Erythroblast (primary cell): ENCODE data around the gene CPHXL.

Experiments used
- DNase-seq, 2 experiments: peaks; one replicate each; lab custom pipeline; 2025; lab: John Stamatoyannopoulos, UW
- GATA1 ChIP-seq: IDR thresholded peaks from 2 replicates; pipeline ENCODE4 v1.6.1; 2011; ENCODE audit warnings: low read depth, mild to moderate bottlenecking, control low read depth, low read length, moderate library complexity
- POLR2A ChIP-seq: IDR thresholded peaks from 2 replicates; pipeline ENCODE4 v1.6.1; 2011; ENCODE audit warnings: mild to moderate bottlenecking, low read length

The CPHXL gene

DNA sequence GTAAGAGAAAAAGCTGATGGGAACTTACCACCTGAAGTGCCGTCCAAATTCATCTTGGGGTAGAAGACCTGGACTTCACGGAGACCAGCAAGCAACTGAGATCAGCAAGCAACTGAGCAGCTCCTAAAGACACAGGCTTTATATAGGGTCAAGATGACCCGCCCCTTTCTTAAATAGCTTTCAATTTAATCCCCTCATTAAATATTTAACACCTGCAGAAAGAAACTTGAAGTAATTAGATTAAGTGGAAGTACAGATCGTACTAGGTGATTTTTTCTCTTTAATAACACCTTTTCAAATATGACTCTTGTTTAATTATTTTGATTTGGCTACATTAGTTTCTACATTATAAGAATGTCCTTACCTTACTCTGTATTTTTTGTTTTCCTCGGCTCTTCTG is at the start of gene CPHXL:
Gene CPHXL (minus strand): TSS at position 101 of the 400 bp plus-strand sequence. CDS start 48 bp downstream, at position 53.
- no peak for DNase-seq
- TF ChIP-seq POLR2A = no peak
- TF ChIP-seq GATA1 = no peak

DNA sequence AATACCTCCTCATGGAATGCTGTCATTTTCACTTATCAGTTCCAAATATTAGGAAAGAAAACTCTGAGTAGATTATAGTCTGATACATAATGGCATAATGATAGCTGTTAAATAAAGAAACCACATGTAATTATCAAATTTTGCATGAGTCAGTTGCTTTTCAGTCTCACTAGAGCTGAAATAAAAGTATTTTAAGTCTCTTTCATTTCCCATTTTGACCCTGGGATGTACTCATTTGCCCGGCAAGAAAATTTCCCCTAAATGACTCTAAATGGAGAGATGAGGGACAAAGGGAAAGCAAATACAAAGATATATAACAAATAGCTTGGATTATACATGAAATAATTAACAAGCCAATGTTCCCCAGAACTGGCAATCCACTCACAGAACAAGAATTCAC is 47.9 kb upstream of the CPHXL start:
- TF ChIP-seq GATA1 (no peak), POLR2A (no peak)
- DNase-seq = no peak

GRCh38 chr16:75770051-75770450 is 43.8 kb upstream of the CPHXL start:
- no peak for DNase-seq
- TF ChIP-seq POLR2A = no peak
- TF ChIP-seq GATA1 = no peak

DNA sequence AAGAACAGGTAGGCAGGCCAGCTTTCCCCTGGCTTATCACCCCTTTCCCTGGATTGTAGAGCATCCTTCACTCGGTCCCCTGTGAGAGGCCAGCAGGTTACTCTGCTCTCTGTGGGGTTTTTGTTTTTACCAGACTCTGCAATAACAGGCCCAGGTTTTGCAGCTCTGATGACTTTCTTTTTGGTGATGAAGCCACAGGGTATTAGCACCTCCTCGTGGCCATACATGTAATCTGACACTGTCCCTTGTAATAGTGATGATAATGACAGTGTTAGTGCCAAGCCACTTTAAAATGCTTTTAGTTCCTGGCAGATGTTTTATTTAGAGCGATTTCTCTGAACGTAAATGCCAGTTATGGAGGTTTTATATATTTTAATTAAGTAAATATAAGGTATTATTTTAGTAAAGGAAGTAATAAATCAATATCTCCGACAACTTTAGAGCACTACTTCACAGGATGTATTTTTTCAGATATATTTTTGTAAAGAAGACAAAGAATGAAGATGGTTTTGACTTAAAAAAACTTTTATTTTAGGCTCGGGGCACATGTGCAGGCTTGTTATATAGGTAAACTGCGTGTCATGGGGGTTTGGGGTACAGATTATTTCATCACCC is 38.0 kb upstream of the CPHXL start:
- TF ChIP-seq POLR2A (no peak), GATA1 (no peak)
- peak; percentile 76 to 86 for DNase-seq

DNA sequence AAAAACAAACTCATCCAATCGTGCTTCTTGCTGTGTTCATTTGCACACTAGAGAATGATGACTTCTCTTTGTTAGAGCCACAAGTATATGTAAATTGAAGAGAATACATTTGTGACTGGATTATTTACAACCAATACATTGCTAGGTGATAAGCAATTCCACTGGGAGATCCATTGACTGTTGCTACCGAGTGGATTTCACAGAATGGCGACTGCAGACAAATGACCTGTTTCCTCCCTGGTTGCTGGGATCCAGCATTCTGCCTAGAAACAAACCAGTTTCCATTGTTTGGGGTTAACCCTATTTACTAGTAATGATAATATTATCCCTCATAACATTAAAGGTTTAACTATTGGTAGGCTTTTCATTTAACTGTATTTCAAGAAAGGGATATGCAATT is 36.9 kb upstream of the CPHXL start:
- TF ChIP-seq POLR2A (no peak), GATA1 (no peak)

GRCh38 chr16:75762746-75763145 is 36.5 kb upstream of the CPHXL start:
- no peak for TF ChIP-seq GATA1
- no peak for TF ChIP-seq POLR2A

More for the DNA sequence above, 36.9 kb upstream of the CPHXL start:
- DNase-seq = no peak

DNA sequence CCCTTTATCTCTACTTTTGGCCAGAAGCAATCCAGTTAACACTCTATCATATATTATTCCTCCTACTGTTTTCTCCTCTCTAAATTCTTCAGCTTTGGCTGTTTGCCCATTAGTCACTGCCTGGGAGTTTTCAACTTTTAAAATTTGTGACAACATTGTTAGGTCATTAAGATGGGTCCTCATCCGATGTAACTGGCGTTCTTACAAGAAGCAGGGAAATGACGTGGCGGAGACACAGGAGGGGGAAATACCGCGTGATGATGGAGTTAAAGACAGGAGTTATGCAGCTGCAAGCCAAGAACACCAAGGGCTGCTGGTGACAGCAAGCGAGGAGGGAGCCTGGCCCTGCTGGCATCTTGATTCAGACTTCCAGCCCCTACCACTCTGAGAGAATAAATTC is 34.8 kb upstream of the CPHXL start:
- TF ChIP-seq GATA1 = no peak
- TF ChIP-seq POLR2A = no peak
- DNase-seq = no peak

More at GRCh38 chr16:75762746-75763145, 36.5 kb upstream of the CPHXL start:
- no peak for DNase-seq

DNA sequence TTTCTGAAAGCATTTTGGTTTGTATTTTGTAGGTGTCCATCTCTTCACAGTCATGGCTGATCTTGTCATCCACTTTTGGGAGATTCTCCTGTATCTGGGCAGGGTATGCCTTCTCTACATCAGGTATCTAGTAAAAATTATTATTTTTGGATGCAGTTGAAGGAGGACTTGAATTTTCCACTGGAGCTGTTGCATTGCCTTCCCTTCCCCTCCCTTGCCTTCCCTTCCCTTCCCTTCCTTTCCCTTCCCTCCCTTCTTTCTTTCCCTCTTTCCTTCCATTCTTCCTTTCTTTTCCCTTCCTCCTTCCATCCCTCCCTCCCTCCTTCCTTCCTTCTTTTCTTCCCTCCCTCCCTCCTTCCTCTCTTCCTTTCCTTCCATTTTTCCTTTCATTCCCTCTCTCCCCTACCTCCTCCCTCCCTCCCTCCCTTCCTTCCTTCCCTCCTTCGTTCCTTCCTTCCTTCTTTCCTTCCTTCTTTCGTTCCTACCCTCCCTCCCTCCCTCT is 33.8 kb upstream of the CPHXL start:
- TF ChIP-seq POLR2A = no peak
- TF ChIP-seq GATA1 = no peak
- DNase-seq = no peak

DNA sequence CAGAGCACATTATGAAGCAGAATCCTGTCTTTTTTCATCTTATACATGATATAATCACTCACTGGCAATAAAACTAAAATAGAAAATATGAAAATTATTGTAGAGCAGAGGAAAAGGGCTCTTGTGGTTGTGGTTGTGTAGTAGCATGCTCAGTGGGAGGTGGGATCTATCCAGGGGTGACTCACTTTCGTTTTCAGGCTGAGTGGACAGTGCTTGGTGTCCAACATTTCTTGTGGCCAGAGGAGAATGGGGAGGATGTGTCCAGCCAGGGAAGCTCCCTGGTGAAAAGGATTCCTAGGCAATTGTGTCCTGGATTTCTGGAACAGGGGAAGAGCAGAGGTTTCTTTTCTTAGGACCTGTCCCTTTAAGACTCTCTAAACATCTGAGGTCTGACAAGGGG is 31.9 kb upstream of the CPHXL start:
- DNase-seq = no peak
- no peak for TF ChIP-seq POLR2A
- TF ChIP-seq GATA1 = no peak

- no peak for DNase-seq
- TF ChIP-seq GATA1 (no peak), POLR2A (no peak)
These were observed 27.9 kb upstream of the CPHXL start for GRCh38 chr16:75754141-75754540.

DNA sequence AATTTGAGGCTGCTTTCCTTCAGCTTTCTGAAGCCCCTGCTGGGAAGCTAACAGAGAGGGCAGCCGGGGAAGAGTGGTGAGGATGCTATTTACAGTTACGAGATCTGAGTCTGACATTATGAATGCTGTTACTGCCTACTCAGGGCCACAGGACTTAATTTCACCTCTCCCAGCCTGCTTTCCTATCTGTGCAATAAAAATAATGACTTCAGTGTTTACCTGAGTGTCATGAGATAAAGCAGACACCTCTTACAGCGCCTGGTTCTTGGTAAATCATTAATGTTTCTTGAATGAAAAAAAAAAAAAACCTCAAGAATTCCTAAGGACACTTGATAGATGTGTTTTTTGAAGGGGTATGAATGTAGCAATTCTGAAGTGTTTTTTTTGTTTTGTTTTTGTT is 24.2 kb upstream of the CPHXL start:
- TF ChIP-seq POLR2A (no peak), GATA1 (no peak)
- DNase-seq = no peak

DNA sequence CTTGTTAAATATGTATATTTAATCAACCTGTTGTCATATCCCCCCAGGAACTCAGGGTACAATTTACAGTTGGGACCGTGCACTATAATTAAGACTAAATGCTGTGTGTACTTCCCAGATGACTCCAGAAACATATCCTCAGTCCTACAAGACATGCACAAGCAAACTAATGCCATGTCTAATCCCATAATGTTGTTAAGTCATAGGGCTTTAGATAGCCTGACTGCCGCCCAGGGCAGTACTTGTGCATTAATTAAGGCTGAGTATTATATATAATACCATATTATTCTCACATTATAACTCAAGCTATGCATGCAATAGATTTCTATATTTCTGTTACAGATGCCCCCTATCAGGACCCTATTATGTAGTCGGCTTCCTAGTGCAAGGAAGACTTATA is 20.1 kb upstream of the CPHXL start:
- no peak for TF ChIP-seq GATA1
- no peak for TF ChIP-seq POLR2A
- no peak for DNase-seq

DNA sequence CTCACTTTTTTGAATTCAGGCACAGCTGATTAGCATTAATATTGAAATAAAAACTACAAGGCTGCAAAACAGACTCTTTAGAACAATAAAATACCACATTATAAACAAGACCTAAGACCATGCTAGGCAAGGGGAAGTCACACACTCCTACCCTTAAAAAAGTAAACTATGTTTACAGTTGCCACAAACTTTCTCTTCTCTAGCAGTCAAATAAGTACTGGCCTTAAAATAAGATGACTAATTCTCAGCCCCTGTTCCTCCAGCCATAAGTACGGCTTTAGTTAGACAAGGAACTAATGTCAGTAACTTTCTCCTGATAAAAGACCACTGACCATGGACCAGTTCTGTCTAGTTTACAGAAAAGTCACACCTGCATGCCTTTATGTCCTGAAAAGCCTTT is 19.5 kb upstream of the CPHXL start:
- no peak for DNase-seq
- TF ChIP-seq POLR2A = no peak
- TF ChIP-seq GATA1 = no peak

DNA sequence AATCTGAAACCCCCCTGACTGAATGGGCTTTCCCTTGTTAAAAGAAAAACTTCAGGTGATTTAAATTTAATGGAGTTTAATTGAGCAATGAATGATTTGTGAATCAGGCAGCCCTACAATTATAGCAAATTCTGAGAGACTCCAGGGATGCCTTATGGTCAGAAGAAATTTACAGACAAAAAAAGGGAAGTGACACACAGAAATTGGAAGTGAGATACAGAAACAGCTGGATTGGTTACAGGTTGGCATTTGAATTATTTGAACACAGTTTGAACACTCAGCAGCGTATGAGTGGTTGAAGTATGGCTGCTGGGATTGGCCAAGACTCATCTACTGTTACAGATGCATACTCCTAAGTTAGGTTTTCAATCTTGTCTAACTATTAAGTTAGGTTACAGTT is 19.0 kb upstream of the CPHXL start:
- DNase-seq = no peak
- no peak for TF ChIP-seq GATA1
- TF ChIP-seq POLR2A = no peak
